ENCODE results near the gene GALNT10. TPM values are rescaled to one million over a fixed set of nuclear protein-coding genes. Genes with fewer than 3 reads are reported as not detected.

The GALNT10 gene
- total and polyA plus RNA-seq, 2 donors (not counting 1 experiment from before 2014, with no cell fraction given): 18.3 to 35.8 TPM

DNA sequence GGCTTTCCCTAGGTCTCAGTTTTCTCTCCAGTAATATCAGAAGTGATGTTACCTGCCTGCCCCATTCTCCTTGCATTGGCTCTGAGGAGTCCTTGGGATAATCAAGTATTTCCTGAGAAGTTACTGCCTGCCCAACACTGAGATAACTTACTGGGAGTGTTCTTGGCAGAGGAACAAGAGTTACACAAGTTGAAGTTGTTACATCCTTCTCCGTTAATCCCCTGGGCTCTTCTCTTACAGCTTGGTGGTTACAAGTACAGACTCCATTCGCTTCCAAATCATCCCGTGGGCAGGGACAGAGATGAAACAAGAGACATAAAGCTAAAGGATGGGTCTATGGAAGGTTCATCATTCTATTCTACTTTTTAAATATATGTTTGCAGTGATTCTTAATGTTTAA, 181.2 kb downstream of the GALNT10 start:
- peak; percentile 86 to 88 for DNase-seq (ENCODE audit: low read depth in 2 of 2)
- Histone ChIP-seq H3K27ac (ENCODE audit: insufficient read depth, low read length) (no peak overlapping the region), H3K4me3 (replicated peaks in 1 of 4; ENCODE audit: control extremely low read depth in 1 of 4, insufficient read depth in 1 of 4, low read depth in 3 of 4, low read length in 4 of 4) (no peak overlapping the region), H3K4me1 (ENCODE audit: control insufficient read depth, extremely low read depth, insufficient read depth, low read length) (peaks cover 30% of the 10 kb centered on the region), H2AFZ (ENCODE audit: low read length) (no peak overlapping the region), H3K9me3 (ENCODE audit: control insufficient read depth, insufficient read depth, low read depth, low read length) (no peaks in the 10 kb centered on the region), H4K20me1 (ENCODE audit: control insufficient read depth, extremely low read depth, insufficient read depth, low read length) (no peaks in the 10 kb centered on the region), H3K9ac (ENCODE audit: insufficient read depth, low read length) (no peak overlapping the region), H3K79me2 (ENCODE audit: control insufficient read depth, insufficient read depth, low read length) (no peaks in the 10 kb centered on the region), H3K36me3 (ENCODE audit: control insufficient read depth, insufficient read depth, low read length) (peaks cover 2% of the 10 kb centered on the region), H3K27me3 (ENCODE audit: control insufficient read depth, insufficient read depth, low read length) (no peaks in the 10 kb centered on the region), H3K4me2 (ENCODE audit: extremely low read depth, insufficient read depth, low read length) (no peak overlapping the region)
- TF ChIP-seq, protein P1, sequence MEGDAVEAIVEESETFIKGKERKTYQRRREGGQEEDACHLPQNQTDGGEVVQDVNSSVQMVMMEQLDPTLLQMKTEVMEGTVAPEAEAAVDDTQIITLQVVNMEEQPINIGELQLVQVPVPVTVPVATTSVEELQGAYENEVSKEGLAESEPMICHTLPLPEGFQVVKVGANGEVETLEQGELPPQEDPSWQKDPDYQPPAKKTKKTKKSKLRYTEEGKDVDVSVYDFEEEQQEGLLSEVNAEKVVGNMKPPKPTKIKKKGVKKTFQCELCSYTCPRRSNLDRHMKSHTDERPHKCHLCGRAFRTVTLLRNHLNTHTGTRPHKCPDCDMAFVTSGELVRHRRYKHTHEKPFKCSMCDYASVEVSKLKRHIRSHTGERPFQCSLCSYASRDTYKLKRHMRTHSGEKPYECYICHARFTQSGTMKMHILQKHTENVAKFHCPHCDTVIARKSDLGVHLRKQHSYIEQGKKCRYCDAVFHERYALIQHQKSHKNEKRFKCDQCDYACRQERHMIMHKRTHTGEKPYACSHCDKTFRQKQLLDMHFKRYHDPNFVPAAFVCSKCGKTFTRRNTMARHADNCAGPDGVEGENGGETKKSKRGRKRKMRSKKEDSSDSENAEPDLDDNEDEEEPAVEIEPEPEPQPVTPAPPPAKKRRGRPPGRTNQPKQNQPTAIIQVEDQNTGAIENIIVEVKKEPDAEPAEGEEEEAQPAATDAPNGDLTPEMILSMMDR (conservative IDR thresholded peaks at IDR 0.05 in 1 of 2, IDR thresholded peaks at IDR 0.05 in 1 of 2; ENCODE audit: low read depth in 1 of 2, low read length in 2 of 2): no peak
- no peak for TF ChIP-seq EZH2 (IDR thresholded peaks at IDR 0.05; ENCODE audit: low read length, missing control alignments)

DNA sequence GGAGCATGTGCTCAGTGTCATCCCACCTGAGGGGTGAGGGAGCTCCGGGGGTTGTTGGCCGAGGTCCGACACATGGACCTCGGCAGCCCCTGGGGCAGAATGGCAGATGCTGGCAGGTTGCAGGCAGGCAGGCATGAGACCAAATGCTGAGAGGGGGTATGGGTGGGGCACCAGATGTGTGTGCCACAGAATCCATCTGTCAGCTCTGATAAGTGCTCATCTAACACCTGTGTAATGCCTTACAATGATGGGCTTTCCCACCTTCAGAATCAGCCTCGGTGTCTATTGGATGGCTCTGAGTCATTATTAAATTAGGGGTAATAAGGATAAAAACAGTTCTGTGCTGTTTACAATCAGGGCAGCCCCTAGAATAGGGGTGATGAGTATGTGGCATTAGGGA, 182.1 kb downstream of the GALNT10 start:
- Histone ChIP-seq H2AFZ (ENCODE audit: low read length) (no peak overlapping the region), H3K9me3 (ENCODE audit: control insufficient read depth, insufficient read depth, low read depth, low read length) (no peaks in the 10 kb centered on the region)

DNA sequence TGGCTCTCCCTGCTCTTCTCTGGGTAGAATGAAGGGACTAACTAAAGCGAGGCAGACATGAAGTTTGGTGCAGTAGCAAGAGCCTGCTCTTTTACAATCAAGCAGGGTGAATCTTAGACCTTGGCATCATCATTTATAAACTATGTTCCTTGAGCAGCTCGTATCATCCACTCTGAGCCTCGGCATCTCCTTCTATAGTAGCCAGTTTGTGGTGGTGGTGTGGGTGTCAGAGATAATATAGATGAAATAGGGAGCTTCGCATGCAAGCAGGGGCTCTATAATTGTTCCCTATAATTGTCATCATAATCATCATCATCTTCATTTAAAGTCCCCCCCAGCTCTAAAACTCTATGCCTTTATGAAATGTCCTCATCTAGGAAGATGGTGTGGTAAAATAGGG, 182.8 kb downstream of the GALNT10 start:
- Histone ChIP-seq H3K4me1 (ENCODE audit: control insufficient read depth, extremely low read depth, insufficient read depth, low read length) (peaks cover 24% of the 10 kb centered on the region), H3K27ac (ENCODE audit: insufficient read depth, low read length) (no peak overlapping the region), H3K4me2 (ENCODE audit: extremely low read depth, insufficient read depth, low read length) (no peak overlapping the region), H3K4me3 (replicated peaks in 1 of 4; ENCODE audit: control extremely low read depth in 1 of 4, insufficient read depth in 1 of 4, low read depth in 3 of 4, low read length in 4 of 4) (no peak overlapping the region), H3K9me3 (ENCODE audit: control insufficient read depth, insufficient read depth, low read depth, low read length) (no peaks in the 10 kb centered on the region), H3K9ac (ENCODE audit: insufficient read depth, low read length) (no peak overlapping the region), H4K20me1 (ENCODE audit: control insufficient read depth, extremely low read depth, insufficient read depth, low read length) (no peaks in the 10 kb centered on the region), H3K79me2 (ENCODE audit: control insufficient read depth, insufficient read depth, low read length) (no peaks in the 10 kb centered on the region), H2AFZ (ENCODE audit: low read length) (no peak overlapping the region), H3K36me3 (ENCODE audit: control insufficient read depth, insufficient read depth, low read length) (peaks cover 2% of the 10 kb centered on the region), H3K27me3 (ENCODE audit: control insufficient read depth, insufficient read depth, low read length) (no peaks in the 10 kb centered on the region)
- no peak for TF ChIP-seq EZH2 (IDR thresholded peaks at IDR 0.05; ENCODE audit: low read length, missing control alignments)
- DNase-seq (ENCODE audit: low read depth in 2 of 2): no peak

More for the DNA sequence above, 182.1 kb downstream of the GALNT10 start:
- H3K27ac ChIP-seq (ENCODE audit: insufficient read depth, low read length): no peak overlapping the region
- TF ChIP-seq, protein P1 (conservative IDR thresholded peaks at IDR 0.05 in 1 of 2, IDR thresholded peaks at IDR 0.05 in 1 of 2; ENCODE audit: low read depth in 1 of 2, low read length in 2 of 2): no peak
- no peak for TF ChIP-seq EZH2 (IDR thresholded peaks at IDR 0.05; ENCODE audit: low read length, missing control alignments)
- H3K4me1 ChIP-seq (ENCODE audit: control insufficient read depth, extremely low read depth, insufficient read depth, low read length): peaks cover 25% of the 10 kb centered on the region
- no peak overlapping the region for H3K4me2 ChIP-seq (ENCODE audit: extremely low read depth, insufficient read depth, low read length)
- H3K36me3 ChIP-seq (ENCODE audit: control insufficient read depth, insufficient read depth, low read length): peaks cover 2% of the 10 kb centered on the region
- H4K20me1 ChIP-seq (ENCODE audit: control insufficient read depth, extremely low read depth, insufficient read depth, low read length): no peaks in the 10 kb centered on the region
- no peaks in the 10 kb centered on the region for H3K79me2 ChIP-seq (ENCODE audit: control insufficient read depth, insufficient read depth, low read length)
- no peak overlapping the region for H3K9ac ChIP-seq (ENCODE audit: insufficient read depth, low read length)
- no peak for DNase-seq (ENCODE audit: low read depth in 2 of 2)
- no peak overlapping the region for H3K4me3 ChIP-seq (replicated peaks in 1 of 4; ENCODE audit: control extremely low read depth in 1 of 4, insufficient read depth in 1 of 4, low read depth in 3 of 4, low read length in 4 of 4)
- H3K27me3 ChIP-seq (ENCODE audit: control insufficient read depth, insufficient read depth, low read length): no peaks in the 10 kb centered on the region

All from fibroblast of lung (primary cell).